D721Med (cell line): Measurements from ENCODE around the gene KCTD7.
"Not testable (repeated sequence)": the region's sequence is repeated elsewhere in the genome, so short reads cannot be mapped to it uniquely, and the experiment has no call there.

Experiments used
- DNase-seq: peaks from one replicate; pipeline ENCODE4 v3.0.0; 2011; ENCODE audit warnings: low spot score; ENCODE audit not compliant: insufficient read length
- FAIRE-seq: peaks from 2 replicates; lab custom pipeline; 2011; peaks lifted over from hg19 to GRCh38; lab: Jason Lieb, UNC
- TF ChIP-seq, protein P1 (sequence below): IDR thresholded peaks from 2 replicates; pipeline ENCODE4 v1.5.1; 2012; ENCODE audit warnings: mild to moderate bottlenecking, control low read depth; ENCODE audit not compliant: insufficient read depth; ENCODE audit errors: missing control alignments

KCTD7 gene

GRCh38 chr7:66668677-66669076, 40.0 kb downstream of the KCTD7 start:
- no peak for FAIRE-seq
- TF ChIP-seq, protein P1, sequence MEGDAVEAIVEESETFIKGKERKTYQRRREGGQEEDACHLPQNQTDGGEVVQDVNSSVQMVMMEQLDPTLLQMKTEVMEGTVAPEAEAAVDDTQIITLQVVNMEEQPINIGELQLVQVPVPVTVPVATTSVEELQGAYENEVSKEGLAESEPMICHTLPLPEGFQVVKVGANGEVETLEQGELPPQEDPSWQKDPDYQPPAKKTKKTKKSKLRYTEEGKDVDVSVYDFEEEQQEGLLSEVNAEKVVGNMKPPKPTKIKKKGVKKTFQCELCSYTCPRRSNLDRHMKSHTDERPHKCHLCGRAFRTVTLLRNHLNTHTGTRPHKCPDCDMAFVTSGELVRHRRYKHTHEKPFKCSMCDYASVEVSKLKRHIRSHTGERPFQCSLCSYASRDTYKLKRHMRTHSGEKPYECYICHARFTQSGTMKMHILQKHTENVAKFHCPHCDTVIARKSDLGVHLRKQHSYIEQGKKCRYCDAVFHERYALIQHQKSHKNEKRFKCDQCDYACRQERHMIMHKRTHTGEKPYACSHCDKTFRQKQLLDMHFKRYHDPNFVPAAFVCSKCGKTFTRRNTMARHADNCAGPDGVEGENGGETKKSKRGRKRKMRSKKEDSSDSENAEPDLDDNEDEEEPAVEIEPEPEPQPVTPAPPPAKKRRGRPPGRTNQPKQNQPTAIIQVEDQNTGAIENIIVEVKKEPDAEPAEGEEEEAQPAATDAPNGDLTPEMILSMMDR = no peak
- DNase-seq = no peak

DNA sequence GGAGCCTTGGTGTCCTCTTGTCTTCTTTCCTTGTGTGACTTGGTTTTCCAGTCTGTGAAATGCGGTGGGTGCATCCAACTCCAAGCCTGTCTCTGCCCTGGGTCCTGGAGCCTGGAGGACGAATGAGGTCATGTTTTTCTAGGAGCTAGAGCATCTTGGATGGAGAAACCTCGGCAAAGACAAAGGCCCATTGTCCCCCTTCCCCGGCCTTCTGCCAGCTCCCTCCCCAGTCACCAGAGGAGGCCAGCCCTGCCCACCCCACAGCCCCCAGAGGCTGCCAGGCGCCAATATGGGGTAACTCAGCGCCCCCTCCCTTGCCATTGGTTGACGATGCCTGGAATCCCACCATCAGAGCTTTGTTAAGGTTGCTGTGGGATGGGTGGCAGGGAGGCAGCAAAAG, 40.4 kb downstream of the KCTD7 start:
- FAIRE-seq (no peak), DNase-seq (no peak)
- TF ChIP-seq, protein P1 = no peak

DNA sequence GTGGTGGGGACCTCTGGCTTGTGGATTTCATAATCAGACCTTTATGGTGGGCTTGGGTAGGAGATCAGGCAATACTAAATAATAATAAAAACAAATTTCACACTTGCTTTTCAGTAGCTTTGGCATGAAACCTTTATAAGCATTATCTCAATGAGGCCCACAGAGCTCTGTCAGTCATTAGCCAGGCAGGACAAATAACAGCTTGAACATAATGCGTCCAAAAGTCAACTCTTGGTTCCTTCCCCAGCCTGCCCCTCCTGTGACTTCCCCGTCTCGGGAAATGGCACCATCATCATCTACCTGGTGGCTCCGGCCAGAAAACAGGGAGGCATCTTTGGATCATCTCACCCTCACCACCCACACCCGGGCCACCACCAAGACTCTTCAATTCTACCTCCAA, 40.8 kb downstream of the KCTD7 start:
- FAIRE-seq (no peak), DNase-seq (no peak)
- TF ChIP-seq, protein P1 = no peak

DNA sequence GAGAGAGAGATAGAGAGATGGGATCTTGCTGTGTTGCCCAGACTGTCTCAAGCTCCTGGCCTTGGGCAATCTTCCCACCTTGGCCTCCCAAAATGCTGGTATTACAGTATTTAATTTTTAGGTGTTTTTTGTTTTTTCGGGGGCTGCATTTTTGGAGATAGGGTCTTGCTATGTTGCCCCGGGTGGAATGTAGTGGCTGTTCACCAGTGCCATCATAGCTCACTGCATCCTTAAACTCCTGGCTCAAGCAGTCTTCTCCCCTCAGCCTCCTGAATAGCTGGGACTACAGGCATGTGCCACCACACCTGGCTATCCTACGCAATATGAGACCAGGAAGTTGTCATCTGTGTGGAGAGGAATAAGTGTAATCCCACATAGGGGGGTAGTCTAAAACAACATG, 42.4 kb downstream of the KCTD7 start:
- TF ChIP-seq, protein P1 = no peak
- FAIRE-seq (no peak), DNase-seq (no peak)

DNA sequence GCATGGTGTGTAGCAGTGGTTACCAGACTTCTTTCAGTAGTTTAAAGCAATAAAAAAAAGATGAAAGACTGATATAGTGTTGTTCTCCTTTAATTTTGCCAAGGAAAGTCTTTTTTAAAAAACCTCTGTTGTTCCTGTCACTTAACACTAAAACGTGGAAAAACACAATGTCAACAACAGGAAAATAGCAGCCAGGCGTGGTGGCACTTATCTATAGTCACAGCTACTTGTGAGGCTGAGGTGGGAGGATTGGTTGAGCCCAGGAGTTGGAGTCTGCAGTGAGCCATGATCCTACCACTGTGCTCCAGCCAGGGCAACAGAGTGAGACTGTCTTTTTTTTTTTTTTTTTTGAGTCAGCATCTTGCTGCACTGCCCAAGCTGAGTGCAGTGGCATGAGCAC, 42.8 kb downstream of the KCTD7 start:
- not testable (repeated sequence) for FAIRE-seq, DNase-seq

DNA sequence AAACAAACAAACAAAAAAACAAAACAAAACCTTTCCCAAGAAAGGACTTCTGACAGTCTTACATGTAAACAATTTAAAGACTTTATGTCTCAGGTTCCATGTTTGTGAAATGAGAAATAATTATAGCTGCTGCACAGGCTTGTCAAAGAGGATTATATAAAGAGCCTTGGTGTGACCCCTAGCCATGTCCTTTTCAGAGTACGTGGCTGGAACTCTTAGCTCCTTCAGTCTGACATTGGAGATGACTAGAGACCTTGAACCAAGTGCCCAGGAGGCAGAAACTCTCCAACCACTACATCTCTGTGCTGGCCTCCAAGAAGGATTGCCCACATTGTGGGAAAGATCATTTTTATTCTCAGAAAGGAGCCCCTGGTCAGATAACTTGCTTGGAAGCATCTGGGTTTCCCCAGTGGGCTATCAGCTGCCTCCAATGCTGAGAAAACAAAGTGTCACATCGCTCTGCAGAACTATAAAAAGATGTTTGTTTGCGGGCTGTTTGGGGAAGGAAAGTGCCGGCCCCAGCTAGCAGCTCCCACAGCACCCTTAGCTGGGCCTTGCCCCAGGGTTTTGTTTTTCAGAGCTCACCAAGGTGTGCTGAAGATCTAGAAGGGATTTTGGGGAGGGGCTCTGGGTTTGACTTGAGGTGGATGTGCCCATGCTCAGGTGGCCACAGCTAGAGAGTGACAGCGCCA, 43.9 kb downstream of the KCTD7 start:
- not testable (repeated sequence) for DNase-seq, FAIRE-seq

- not testable (repeated sequence) for DNase-seq
- peak; percentile 97 for FAIRE-seq
These were observed 44.5 kb downstream of the KCTD7 start for GRCh38 chr7:66673124-66673640.

GRCh38 chr7:66679633-66680244, 51.1 kb downstream of the KCTD7 start:
- TF ChIP-seq, protein P1 = no peak
- DNase-seq (no peak), FAIRE-seq (no peak)
